Muscle layer of duodenum (tissue), 2 donors: ENCODE data around the gene DAND5.

Source experiments
- H3K27ac ChIP-seq: one replicate; pipeline ENCODE4 v1.7.0; 2013; ENCODE audit warnings: mild to moderate bottlenecking, low read length
- H3K27me3 ChIP-seq: one replicate; pipeline ENCODE4 v1.7.0; 2013; ENCODE audit warnings: low read depth, mild to moderate bottlenecking, control low read depth, low read length
- H3K36me3 ChIP-seq, 2 donors: one replicate each; pipeline ENCODE4 v1.7.0; 2013; ENCODE audit warnings: low read length in 2 of 2, control low read depth in 1 of 2, mild to moderate bottlenecking in 1 of 2; ENCODE audit not compliant: insufficient read depth in 2 of 2, control insufficient read depth in 1 of 2
- H3K4me1 ChIP-seq, 2 donors: one replicate each; pipeline ENCODE4 v1.7.0; 2013; ENCODE audit warnings: low read length in 2 of 2, mild to moderate bottlenecking in 2 of 2, control low read depth in 1 of 2, moderate library complexity in 1 of 2; ENCODE audit not compliant: insufficient read depth in 2 of 2, control insufficient read depth in 1 of 2
- H3K4me3 ChIP-seq, 2 donors: one replicate each; pipeline ENCODE4 v1.7.0; 2013; ENCODE audit warnings: low read length in 2 of 2, low read depth in 1 of 2, mild to moderate bottlenecking in 1 of 2
- H3K9me3 ChIP-seq, 2 donors: one replicate each; pipeline ENCODE4 v1.7.0; 2013; ENCODE audit warnings: low read length in 2 of 2, control low read depth in 1 of 2, mild to moderate bottlenecking in 1 of 2; ENCODE audit not compliant: control insufficient read depth in 1 of 2
- donor health status: healthy.

DAND5 gene

DNA sequence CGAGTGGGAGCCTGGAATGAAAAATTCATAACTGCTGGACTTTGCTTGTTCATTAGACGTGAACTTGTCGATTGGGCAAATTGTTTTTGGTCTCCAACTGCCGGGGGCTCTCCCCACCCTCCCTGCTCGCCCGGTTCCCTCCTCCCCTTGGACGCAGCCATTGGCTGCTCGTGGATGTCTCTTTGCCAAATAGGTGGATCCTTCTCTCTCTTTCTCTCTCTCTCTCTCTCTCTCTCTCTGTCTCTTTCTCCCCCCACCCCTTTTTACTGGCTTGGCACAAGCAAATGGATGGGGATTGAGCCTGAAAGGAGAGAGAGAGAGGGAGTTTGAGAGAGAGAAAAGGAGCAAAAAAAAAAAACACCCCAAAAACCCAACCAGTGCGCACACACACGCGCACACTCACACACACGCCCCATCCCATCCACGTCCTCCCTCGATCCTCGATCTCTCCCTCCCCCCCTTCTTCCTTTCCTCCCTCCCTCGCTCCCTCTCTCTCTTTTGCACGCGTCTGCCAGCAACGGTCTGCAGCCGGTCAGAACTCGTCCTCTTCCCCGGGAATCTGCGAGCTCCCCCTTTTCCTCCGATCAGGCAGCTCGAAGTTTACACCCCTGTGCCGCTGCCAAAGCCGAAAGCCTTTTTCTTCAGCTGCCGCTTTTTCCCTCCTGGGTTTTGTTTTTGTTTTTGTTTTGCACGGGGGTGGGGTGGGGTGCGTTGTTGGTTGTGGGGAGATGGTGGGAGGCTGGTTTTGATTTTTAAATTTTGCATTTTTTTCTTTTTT is 53.7 kb downstream of the DAND5 start:
- Histone ChIP-seq H3K36me3 (peaks cover 0 to 5% of the 10 kb centered on the region in 2 donors), H3K9me3 (no peaks in the 10 kb centered on the region), H3K27me3 (no peaks in the 10 kb centered on the region), H3K27ac (peak overlapping the region; percentile 86), H3K4me1 (peaks cover 45 to 79% of the 10 kb centered on the region in 2 donors), H3K4me3 (peak overlapping the region; percentile 55 to 65)

DNA sequence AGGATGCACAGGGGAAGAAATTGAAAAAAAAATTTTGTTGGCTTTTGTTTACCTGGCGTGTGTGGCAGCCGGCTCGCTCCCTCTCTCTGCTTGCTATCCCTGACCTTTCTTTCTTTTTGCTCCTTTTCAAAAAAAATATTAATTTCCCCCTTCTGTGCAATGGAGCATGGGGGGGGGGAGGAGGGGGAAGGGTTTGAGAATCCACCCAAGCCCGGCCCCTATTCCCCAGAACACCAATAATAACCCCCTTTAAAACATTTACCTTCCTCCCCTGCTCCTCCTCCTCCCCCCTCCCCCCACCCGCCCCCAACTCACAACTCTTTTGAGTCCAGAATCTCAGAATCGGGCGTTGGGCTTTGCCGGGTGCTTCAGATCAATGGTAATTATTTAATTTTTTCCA is 54.3 kb downstream of the DAND5 start:
- Histone ChIP-seq H3K27ac (peak overlapping the region; percentile 86), H3K9me3 (no peaks in the 10 kb centered on the region), H3K4me3 (peak overlapping the region; percentile 63 to 65), H3K4me1 (peaks cover 50 to 82% of the 10 kb centered on the region in 2 donors), H3K27me3 (no peaks in the 10 kb centered on the region), H3K36me3 (peaks cover 0 to 9% of the 10 kb centered on the region in 2 donors)
